Cardiac muscle cell (in vitro differentiated cells and primary cell): ENCODE data around the gene FBXO3. TPM values are rescaled to one million over a fixed set of nuclear protein-coding genes. Genes with fewer than 3 reads are reported as not detected.
"Not testable (repeated sequence)": the region's sequence is repeated elsewhere in the genome, so short reads cannot be mapped to it uniquely, and the experiment has no call there.

Experiments
- DNase-seq, 2 donors: peaks; one replicate each; pipeline versions ENCODE4 v3.0.0 to v3.0.0-alpha.2; 2010 to 2017; ENCODE audit warnings: low read depth in 1 of 2, low spot score in 1 of 2
- H3K27ac ChIP-seq: fragments of 200-600 bp; sonication (generic); 2 replicates; pipeline ENCODE4 v1.5.1; 2016
- H3K27me3 ChIP-seq: fragments of 200-600 bp; sonication (generic); 2 replicates; pipeline ENCODE4 v1.6.0; 2016; ENCODE audit warnings: control low read depth
- H3K36me3 ChIP-seq: fragments of 200-600 bp; sonication (generic); 2 replicates; pipeline ENCODE4 v1.5.1; 2016; ENCODE audit warnings: control low read depth
- H3K4me1 ChIP-seq: fragments of 200-600 bp; sonication (generic); 2 replicates; pipeline ENCODE4 v1.8.1; 2017; ENCODE audit warnings: low read depth, mild to moderate bottlenecking, mixed run types
- H3K4me3 ChIP-seq: fragments of 200-600 bp; sonication (generic); 2 replicates; pipeline ENCODE4 v1.5.1; 2016; ENCODE audit warnings: mild to moderate bottlenecking
- H3K9me3 ChIP-seq: fragments of 200-600 bp; sonication (generic); 2 replicates; pipeline ENCODE4 v1.5.1; 2017; ENCODE audit warnings: low read depth, mild to moderate bottlenecking, control low read depth
- polyA plus RNA-seq: library from polyadenylated mRNA; unstranded; fragments of >200 nt; fragmentation: Nextera tagmentation; extraction: Ambion mirVana; gene quantifications from 2 replicates; pipeline ENCODE4 v1.2.1, GENCODE V29; 2016
- total RNA-seq: library from RNA; depleted of rRNA; stranded (reverse); fragments of >200 nt; gene quantifications from 2 replicates; pipeline ENCODE4 v1.2.3, GENCODE V29; 2016
- TF ChIP-seq, protein P1 (sequence below): IDR thresholded peaks from 2 replicates; pipeline ENCODE4 v1.5.1; 2012; ENCODE audit warnings: low read depth, mild to moderate bottlenecking, low read length

Gene FBXO3
- total RNA-seq (36.1 and 38.2 TPM in 2 replicates), polyA plus RNA-seq (31.1 and 34.4 TPM in 2 replicates)

- peak within 1 kb of the TSS; percentile 88 for H3K4me3 ChIP-seq
- TF ChIP-seq, protein P1, sequence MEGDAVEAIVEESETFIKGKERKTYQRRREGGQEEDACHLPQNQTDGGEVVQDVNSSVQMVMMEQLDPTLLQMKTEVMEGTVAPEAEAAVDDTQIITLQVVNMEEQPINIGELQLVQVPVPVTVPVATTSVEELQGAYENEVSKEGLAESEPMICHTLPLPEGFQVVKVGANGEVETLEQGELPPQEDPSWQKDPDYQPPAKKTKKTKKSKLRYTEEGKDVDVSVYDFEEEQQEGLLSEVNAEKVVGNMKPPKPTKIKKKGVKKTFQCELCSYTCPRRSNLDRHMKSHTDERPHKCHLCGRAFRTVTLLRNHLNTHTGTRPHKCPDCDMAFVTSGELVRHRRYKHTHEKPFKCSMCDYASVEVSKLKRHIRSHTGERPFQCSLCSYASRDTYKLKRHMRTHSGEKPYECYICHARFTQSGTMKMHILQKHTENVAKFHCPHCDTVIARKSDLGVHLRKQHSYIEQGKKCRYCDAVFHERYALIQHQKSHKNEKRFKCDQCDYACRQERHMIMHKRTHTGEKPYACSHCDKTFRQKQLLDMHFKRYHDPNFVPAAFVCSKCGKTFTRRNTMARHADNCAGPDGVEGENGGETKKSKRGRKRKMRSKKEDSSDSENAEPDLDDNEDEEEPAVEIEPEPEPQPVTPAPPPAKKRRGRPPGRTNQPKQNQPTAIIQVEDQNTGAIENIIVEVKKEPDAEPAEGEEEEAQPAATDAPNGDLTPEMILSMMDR: no peak
- H3K36me3 ChIP-seq: no peaks in the 10 kb centered on the region
- no peaks in the 10 kb centered on the region for H3K9me3 ChIP-seq
- H3K4me1 ChIP-seq: peaks cover 21% of the 10 kb centered on the region
- peaks cover 23% of the 10 kb centered on the region for H3K27me3 ChIP-seq
- H3K27ac ChIP-seq: peak within 1 kb of the TSS; percentile 19
- DNase-seq: peak; percentile 88 to 95
Observed at GRCh38 chr11:33773987-33774735, at the start of gene FBXO3. TSS of gene FBXO3 (minus strand) at chr11:33774520. CDS start at chr11:33774497, 23 bp downstream.

GRCh38 chr11:33822981-33823380 is 48.7 kb upstream of the FBXO3 start:
- not testable (repeated sequence) for H3K4me3 ChIP-seq, H3K9me3 ChIP-seq, DNase-seq, H3K27ac ChIP-seq, H3K36me3 ChIP-seq, H3K4me1 ChIP-seq
- peaks cover 71% of the 10 kb centered on the region for H3K27me3 ChIP-seq

DNA sequence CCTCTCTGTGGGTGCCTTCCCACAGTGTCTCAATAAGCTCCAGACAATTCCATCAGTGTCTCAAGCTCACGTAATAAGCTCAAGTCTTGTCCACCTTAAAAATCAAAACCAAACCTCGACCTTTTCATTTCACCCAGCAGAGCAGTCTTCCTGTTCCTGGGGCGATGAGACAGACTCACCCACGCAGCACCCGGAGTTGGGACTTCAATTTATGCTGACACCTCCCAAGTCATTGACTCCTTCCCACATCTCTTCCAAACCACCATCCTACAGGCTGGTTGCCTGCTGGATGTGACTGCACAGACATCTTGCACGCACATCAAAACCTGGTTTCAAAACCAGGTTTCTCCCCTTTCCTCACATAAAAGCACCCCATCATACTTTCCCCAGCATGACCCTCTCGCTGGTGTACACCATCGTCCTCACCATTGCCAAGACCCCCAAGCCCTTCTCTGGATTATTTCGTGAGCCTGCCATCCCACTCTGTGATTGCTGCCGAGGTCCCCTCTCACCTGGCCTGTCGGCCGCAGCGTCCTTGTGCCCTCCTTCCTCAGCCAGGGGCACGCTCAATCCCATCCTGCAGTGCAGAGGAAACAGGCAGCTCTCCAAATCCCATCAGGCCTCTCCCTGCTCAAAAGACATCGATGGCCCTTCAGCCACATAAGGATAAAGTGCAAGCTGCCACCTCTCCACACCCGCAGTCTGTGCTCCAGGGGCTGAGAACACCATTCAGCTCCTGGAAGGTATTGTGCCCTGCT is 45.1 kb upstream of the FBXO3 start:
- Histone ChIP-seq H3K4me1 (no peaks in the 10 kb centered on the region), H3K36me3 (no peaks in the 10 kb centered on the region), H3K4me3 (no peak overlapping the region), H3K9me3 (no peaks in the 10 kb centered on the region), H3K27ac (no peak overlapping the region), H3K27me3 (peaks cover 74% of the 10 kb centered on the region)
- DNase-seq: no peak
- TF ChIP-seq, protein P1: no peak

GRCh38 chr11:33808228-33808828 is 34.0 kb upstream of the FBXO3 start:
- Histone ChIP-seq H3K4me1 (no peaks in the 10 kb centered on the region), H3K36me3 (no peaks in the 10 kb centered on the region), H3K4me3 (no peak overlapping the region), H3K9me3 (no peaks in the 10 kb centered on the region), H3K27me3 (peaks cover 51% of the 10 kb centered on the region), H3K27ac (no peak overlapping the region)
- TF ChIP-seq, protein P1: peak; percentile 89
- DNase-seq: peak; percentile 85 to 87

DNA sequence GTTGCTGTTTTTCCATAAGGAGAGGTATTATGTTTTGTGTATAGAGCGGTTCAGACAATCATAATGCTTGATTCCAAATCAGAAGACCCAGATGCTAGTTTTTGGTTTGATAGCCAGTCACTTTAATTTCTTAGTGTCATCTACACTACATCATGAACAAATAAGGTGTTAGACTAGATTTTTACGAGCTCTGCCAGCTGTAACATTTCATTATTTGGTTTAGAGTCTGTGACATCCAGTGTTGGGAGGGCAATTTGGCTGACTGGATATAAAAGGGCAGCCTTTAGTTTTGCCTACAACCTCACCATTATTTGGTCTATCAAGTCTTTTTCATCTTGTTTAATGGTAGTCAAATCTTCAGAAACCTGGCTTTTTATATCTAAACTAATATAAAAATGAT is 30.2 kb upstream of the FBXO3 start:
- Histone ChIP-seq H3K36me3 (no peaks in the 10 kb centered on the region), H3K9me3 (no peaks in the 10 kb centered on the region), H3K27ac (no peak overlapping the region), H3K4me1 (peaks cover 4% of the 10 kb centered on the region), H3K27me3 (peaks cover 57% of the 10 kb centered on the region), H3K4me3 (no peak overlapping the region)
- TF ChIP-seq, protein P1: no peak
- no peak for DNase-seq
